GM19240 (cell line): Measurements from ENCODE around the gene COQ8A.

Experiments
- DNase-seq: peaks from one replicate; pipeline ENCODE4 v3.0.0; 2011; ENCODE audit warnings: low spot score; ENCODE audit not compliant: insufficient read length

Gene COQ8A

GRCh38 chr1:226972931-226973330, 32.8 kb downstream of the COQ8A start:
- DNase-seq = no peak

GRCh38 chr1:226973371-226973897, 33.3 kb downstream of the COQ8A start:
- no peak for DNase-seq

- no peak for DNase-seq
These were observed 33.9 kb downstream of the COQ8A start for GRCh38 chr1:226973898-226974543.

- no peak for DNase-seq
These were observed 34.6 kb downstream of the COQ8A start for GRCh38 chr1:226974544-226975258.

- no peak for DNase-seq
These were observed 35.5 kb downstream of the COQ8A start for GRCh38 chr1:226975259-226976250.

- DNase-seq = no peak
These were observed 36.3 kb downstream of the COQ8A start for GRCh38 chr1:226976276-226976977.

- no peak for DNase-seq
These were observed 37.0 kb downstream of the COQ8A start for GRCh38 chr1:226976978-226977642.

GRCh38 chr1:226977643-226978431, 37.7 kb downstream of the COQ8A start:
- no peak for DNase-seq

- no peak for DNase-seq
These were observed 38.5 kb downstream of the COQ8A start for GRCh38 chr1:226978432-226979114.

- DNase-seq = no peak
These were observed 39.0 kb downstream of the COQ8A start for GRCh38 chr1:226979115-226979516.

- DNase-seq = no peak
These were observed 39.5 kb downstream of the COQ8A start for GRCh38 chr1:226979517-226980121.

- no peak for DNase-seq
These were observed 40.0 kb downstream of the COQ8A start for GRCh38 chr1:226980122-226980560.

GRCh38 chr1:226980565-226981385, 40.7 kb downstream of the COQ8A start:
- DNase-seq = no peak

GRCh38 chr1:226981386-226981817, 41.3 kb downstream of the COQ8A start:
- DNase-seq = no peak

- no peak for DNase-seq
These were observed 41.7 kb downstream of the COQ8A start for GRCh38 chr1:226981838-226982237.

- no peak for DNase-seq
These were observed 42.5 kb downstream of the COQ8A start for GRCh38 chr1:226982451-226983177.
